Right lobe of liver (tissue), 6 donors: Measurements from ENCODE around the gene RRM2. TPM values are rescaled to one million over a fixed set of nuclear protein-coding genes. Genes with fewer than 3 reads are reported as not detected.
A peak's percentile ranks its signal among the peaks of the same experiment; 100 is the strongest.

ENCODE experiments used
- ATAC-seq, 4 donors: fragments of 200-7000 bp; cut with Tn5 transposase; one replicate each; pipeline ENCODE4 v1.9.1; 2020; ENCODE audit warnings: mild to moderate bottlenecking in 4 of 4, moderate library complexity in 4 of 4
- DNase-seq, 3 donors: peaks; one replicate each; pipeline ENCODE4 v3.0.0-alpha.2; 2020
- H3K27ac ChIP-seq, 3 donors: fragments of 200-600 bp; one replicate each; pipeline ENCODE4 v1.8.0; 2022
- H3K27me3 ChIP-seq, 2 donors: fragments of 200-600 bp; one replicate each; pipeline ENCODE4 v1.8.0; 2022
- H3K36me3 ChIP-seq, 4 donors: fragments of 200-600 bp; sonication (generic) in 1 of 4; one replicate each; pipeline versions ENCODE4 v1.5.1 to v1.8.0; 2017 to 2022; ENCODE audit warnings: control low read depth in 1 of 4
- H3K4me1 ChIP-seq, 4 donors: fragments of 200-600 bp; sonication (generic) in 1 of 4; one replicate each; pipeline versions ENCODE4 v1.5.1 to v1.8.0; 2017 to 2022; ENCODE audit warnings: control low read depth in 1 of 4
- H3K4me3 ChIP-seq, 3 donors: fragments of 200-600 bp; one replicate each; pipeline ENCODE4 v1.8.0; 2022
- H3K9me3 ChIP-seq, 4 donors: fragments of 200-600 bp; sonication (generic) in 1 of 4; one replicate each; pipeline versions ENCODE4 v1.5.1 to v1.8.0; 2017 to 2022; ENCODE audit warnings: control low read depth in 1 of 4
- CTCF ChIP-seq, 4 donors: fragments of 200-600 bp in 3 of 4; fragments of 450-650 bp in 1 of 4; IDR thresholded peaks; one replicate each; pipeline versions ENCODE4 v1.5.1 to v1.8.0; 2016 to 2022; ENCODE audit warnings: antibody characterized with exemption in 4 of 4, mild to moderate bottlenecking in 2 of 4
- POLR2A ChIP-seq: fragments of 450-650 bp; IDR thresholded peaks from one replicate; pipeline ENCODE4 v1.6.1; 2017; ENCODE audit warnings: antibody characterized with exemption, mild to moderate bottlenecking
- WGBS: methylation state at CpG from one replicate; pipeline ENCODE4 v1.1.6; 2018; ENCODE audit warnings: low coverage, low lambda C conversion rate; ENCODE audit not compliant: insufficient coverage; ENCODE audit errors: missing lambda C conversion rate; 5-methylcytosine and 5-hydroxymethylcytosine counted together
- intact Hi-C, 2 donors: fragments of 100-400 bp; cut with DNase I; formaldehyde crosslinking; loops; one replicate each; pipeline versions ENCODE4 v1.11.2 to v1.14.1; 2022
- total RNA-seq, 6 experiments: library from RNA; depleted of rRNA in 2 of 6; stranded (reverse); fragments of >200 nt in 2 of 6; fragmentation: NEBNext Ultra II Directional in 3 of 6; extraction: Animal tissue kit (Norgen Biotek cat#: 25700) in 3 of 6; gene quantifications; one replicate each; pipeline versions ENCODE4 v1.1.0 to v1.2.4, GENCODE V29; 2016 to 2023
- donor health status: DM: no; HTN: yes; CAD: no.
- donor health status: DM: no; HTN: no; CAD: no.
- donor health status: DM: no; HTN: no; CAD: no.
- donor health status: DM: no; HTN: yes; CAD: no.
- donor health status: DM: no; HTN: yes; CAD: no.

Gene RRM2
- total RNA-seq, 6 experiments from 2014 or later: 1.1 to 10.3 (median 5.7) TPM

GRCh38 chr2:10094271-10094814 lies 28.2 kb upstream of the RRM2 start:
- ATAC-seq: no peak
- intact Hi-C loops: no loop called here
- Histone ChIP-seq H3K27me3 (no peaks in the 10 kb centered on the region), H3K4me3 (no peak overlapping the region), H3K36me3 (no peaks in the 10 kb centered on the region), H3K4me1 (no peaks in the 10 kb centered on the region), H3K27ac (no peak overlapping the region), H3K9me3 (no peaks in the 10 kb centered on the region)
- TF ChIP-seq POLR2A: no peak
- TF ChIP-seq CTCF (IDR thresholded peaks at IDR 0.05): no peak
- WGBS: 89% methylated on average over 5 of the region's 13 CpGs
- no peak for DNase-seq

GRCh38 chr2:10095175-10095574 lies 27.4 kb upstream of the RRM2 start:
- Histone ChIP-seq H3K27ac (no peak overlapping the region), H3K36me3 (no peaks in the 10 kb centered on the region), H3K4me3 (no peak overlapping the region), H3K4me1 (no peaks in the 10 kb centered on the region), H3K27me3 (no peaks in the 10 kb centered on the region), H3K9me3 (no peaks in the 10 kb centered on the region)
- DNase-seq (no peak), ATAC-seq (no peak)
- TF ChIP-seq POLR2A (no peak), CTCF (IDR thresholded peaks at IDR 0.05) (no peak)
- intact Hi-C loops: no loop called here
- 59% methylated on average over 5 of the region's 9 CpGs for WGBS

- intact Hi-C loops: no loop called here
- Histone ChIP-seq H3K36me3 (no peaks in the 10 kb centered on the region), H3K4me3 (no peak overlapping the region), H3K4me1 (no peaks in the 10 kb centered on the region), H3K9me3 (no peaks in the 10 kb centered on the region), H3K27ac (no peak overlapping the region), H3K27me3 (no peaks in the 10 kb centered on the region)
- WGBS: no CpG with 5 or more reads among the region's 10 CpGs
- peak in 1 of 3 donors; percentile 27 for DNase-seq
- no peak for ATAC-seq
- no peak for TF ChIP-seq CTCF (IDR thresholded peaks at IDR 0.05)
- TF ChIP-seq POLR2A: no peak
These were observed 25.9 kb upstream of the RRM2 start for GRCh38 chr2:10096641-10097040.

GRCh38 chr2:10097352-10098148 lies 25.0 kb upstream of the RRM2 start:
- no peak overlapping the region for H3K4me3 ChIP-seq
- DNase-seq (peak; percentile 69 to 76 (median 75)), ATAC-seq (peak; percentile 98 to 100 (median 100))
- no peak overlapping the region for H3K27ac ChIP-seq
- no peaks in the 10 kb centered on the region for H3K9me3 ChIP-seq
- no peaks in the 10 kb centered on the region for H3K27me3 ChIP-seq
- intact Hi-C loops: no loop called here
- TF ChIP-seq POLR2A (no peak), CTCF (IDR thresholded peaks at IDR 0.05) (peak; percentile 85 to 92 (median 89))
- no peaks in the 10 kb centered on the region for H3K4me1 ChIP-seq
- H3K36me3 ChIP-seq: no peaks in the 10 kb centered on the region
- 25% methylated on average over 15 of the region's 16 CpGs for WGBS
